Activated CD8-positive, alpha-beta memory T cell treated with anti-CD3 and anti-CD28 coated beads, Interleukin-2, amount 50 U/mL, for 24 hours (primary cell): Measurements from ENCODE around the gene RBM47.

Experiments
- DNase-seq: peaks from one replicate; pipeline ENCODE4 v3.0.0-alpha.2; 2020; ENCODE audit errors: extremely low read depth

The RBM47 gene

GRCh38 chr4:40490481-40490880, 139.2 kb downstream of the RBM47 start:
- no peak for DNase-seq

- no peak for DNase-seq
Observed at GRCh38 chr4:40489961-40490360, 139.7 kb downstream of the RBM47 start.

- no peak for DNase-seq
Observed at GRCh38 chr4:40486534-40486933, 143.1 kb downstream of the RBM47 start.

GRCh38 chr4:40484346-40485090, 145.1 kb downstream of the RBM47 start:
- no peak for DNase-seq

GRCh38 chr4:40482985-40483647, 146.5 kb downstream of the RBM47 start:
- no peak for DNase-seq

- DNase-seq, result no peak
Observed at GRCh38 chr4:40481977-40482376, 147.7 kb downstream of the RBM47 start.

- no peak for DNase-seq
Observed at GRCh38 chr4:40480291-40480690, 149.4 kb downstream of the RBM47 start.

- no peak for DNase-seq
Observed at GRCh38 chr4:40479378-40479777, 150.3 kb downstream of the RBM47 start.

GRCh38 chr4:40475609-40476008, 154.1 kb downstream of the RBM47 start:
- no peak for DNase-seq

GRCh38 chr4:40473578-40474388, 155.9 kb downstream of the RBM47 start:
- DNase-seq, result no peak

- DNase-seq, result no peak
Observed at GRCh38 chr4:40471923-40472322, 157.7 kb downstream of the RBM47 start.

GRCh38 chr4:40466789-40467188, 162.9 kb downstream of the RBM47 start:
- no peak for DNase-seq

GRCh38 chr4:40462326-40462725, 167.3 kb downstream of the RBM47 start:
- DNase-seq, result no peak

- DNase-seq, result no peak
Observed at GRCh38 chr4:40461879-40462278, 167.8 kb downstream of the RBM47 start.

- DNase-seq, result no peak
Observed at GRCh38 chr4:40461062-40461461, 168.6 kb downstream of the RBM47 start.

GRCh38 chr4:40458683-40459082, 171.0 kb downstream of the RBM47 start:
- DNase-seq, result no peak

- no peak for DNase-seq
Observed at GRCh38 chr4:40458109-40458508, 171.6 kb downstream of the RBM47 start.

GRCh38 chr4:40455340-40455902, 174.2 kb downstream of the RBM47 start:
- no peak for DNase-seq

GRCh38 chr4:40454816-40455215, 174.8 kb downstream of the RBM47 start:
- no peak for DNase-seq

- no peak for DNase-seq
Observed at GRCh38 chr4:40453912-40454311, 175.8 kb downstream of the RBM47 start.

- DNase-seq, result no peak
Observed at GRCh38 chr4:40448875-40449274, 180.8 kb downstream of the RBM47 start.

- no peak for DNase-seq
Observed at GRCh38 chr4:40446839-40447238, 182.8 kb downstream of the RBM47 start.
